ENCODE results near the gene SLC22A23.
A peak's percentile ranks its signal among the peaks of the same experiment; 100 is the strongest.

SLC22A23 gene

DNA sequence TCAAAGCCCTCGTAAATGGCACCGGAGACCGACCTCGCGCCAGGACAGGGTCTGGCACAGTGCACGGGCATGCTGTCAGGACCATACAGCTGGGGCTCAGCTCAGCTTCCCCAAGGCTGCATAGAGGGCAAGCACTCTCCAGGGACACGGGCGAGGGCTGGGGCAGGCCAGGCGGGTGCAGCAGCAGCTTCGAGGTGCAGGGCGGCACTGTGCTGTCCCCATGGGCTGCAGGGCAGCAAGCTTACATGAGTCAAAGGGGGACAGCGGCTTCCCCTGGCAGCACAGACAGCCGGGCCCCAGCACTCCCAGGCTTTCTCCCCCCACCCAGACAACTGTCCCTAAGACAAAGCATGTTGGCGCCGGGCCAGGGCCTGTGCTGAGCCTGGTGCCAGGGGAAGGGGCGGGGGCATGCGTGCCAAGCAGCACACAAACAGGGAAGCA is 172.4 kb downstream of the SLC22A23 start:
- Histone ChIP-seq H3K36me3 (ENCODE audit: low read depth) (no peaks in the 10 kb centered on the region), H3K4me1 (ENCODE audit: insufficient read depth, poor library complexity, severe bottlenecking) (peaks cover 12% of the 10 kb centered on the region), H3K4me3 (ENCODE audit: severe bottlenecking) (no peak overlapping the region), H3K9me3 (ENCODE audit: severe bottlenecking) (no peaks in the 10 kb centered on the region), H3K27ac (ENCODE audit: poor library complexity, severe bottlenecking) (no peak overlapping the region), H3K27me3 (ENCODE audit: insufficient read depth, poor library complexity, severe bottlenecking) (no peaks in the 10 kb centered on the region)
- TF ChIP-seq, protein P1, sequence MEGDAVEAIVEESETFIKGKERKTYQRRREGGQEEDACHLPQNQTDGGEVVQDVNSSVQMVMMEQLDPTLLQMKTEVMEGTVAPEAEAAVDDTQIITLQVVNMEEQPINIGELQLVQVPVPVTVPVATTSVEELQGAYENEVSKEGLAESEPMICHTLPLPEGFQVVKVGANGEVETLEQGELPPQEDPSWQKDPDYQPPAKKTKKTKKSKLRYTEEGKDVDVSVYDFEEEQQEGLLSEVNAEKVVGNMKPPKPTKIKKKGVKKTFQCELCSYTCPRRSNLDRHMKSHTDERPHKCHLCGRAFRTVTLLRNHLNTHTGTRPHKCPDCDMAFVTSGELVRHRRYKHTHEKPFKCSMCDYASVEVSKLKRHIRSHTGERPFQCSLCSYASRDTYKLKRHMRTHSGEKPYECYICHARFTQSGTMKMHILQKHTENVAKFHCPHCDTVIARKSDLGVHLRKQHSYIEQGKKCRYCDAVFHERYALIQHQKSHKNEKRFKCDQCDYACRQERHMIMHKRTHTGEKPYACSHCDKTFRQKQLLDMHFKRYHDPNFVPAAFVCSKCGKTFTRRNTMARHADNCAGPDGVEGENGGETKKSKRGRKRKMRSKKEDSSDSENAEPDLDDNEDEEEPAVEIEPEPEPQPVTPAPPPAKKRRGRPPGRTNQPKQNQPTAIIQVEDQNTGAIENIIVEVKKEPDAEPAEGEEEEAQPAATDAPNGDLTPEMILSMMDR (IDR thresholded peaks at IDR 0.05; ENCODE audit: poor library complexity, severe bottlenecking): no peak
- ATAC-seq (ENCODE audit: low read depth) (no peak), DNase-seq (ENCODE audit: low spot score) (peak; percentile 56)

DNA sequence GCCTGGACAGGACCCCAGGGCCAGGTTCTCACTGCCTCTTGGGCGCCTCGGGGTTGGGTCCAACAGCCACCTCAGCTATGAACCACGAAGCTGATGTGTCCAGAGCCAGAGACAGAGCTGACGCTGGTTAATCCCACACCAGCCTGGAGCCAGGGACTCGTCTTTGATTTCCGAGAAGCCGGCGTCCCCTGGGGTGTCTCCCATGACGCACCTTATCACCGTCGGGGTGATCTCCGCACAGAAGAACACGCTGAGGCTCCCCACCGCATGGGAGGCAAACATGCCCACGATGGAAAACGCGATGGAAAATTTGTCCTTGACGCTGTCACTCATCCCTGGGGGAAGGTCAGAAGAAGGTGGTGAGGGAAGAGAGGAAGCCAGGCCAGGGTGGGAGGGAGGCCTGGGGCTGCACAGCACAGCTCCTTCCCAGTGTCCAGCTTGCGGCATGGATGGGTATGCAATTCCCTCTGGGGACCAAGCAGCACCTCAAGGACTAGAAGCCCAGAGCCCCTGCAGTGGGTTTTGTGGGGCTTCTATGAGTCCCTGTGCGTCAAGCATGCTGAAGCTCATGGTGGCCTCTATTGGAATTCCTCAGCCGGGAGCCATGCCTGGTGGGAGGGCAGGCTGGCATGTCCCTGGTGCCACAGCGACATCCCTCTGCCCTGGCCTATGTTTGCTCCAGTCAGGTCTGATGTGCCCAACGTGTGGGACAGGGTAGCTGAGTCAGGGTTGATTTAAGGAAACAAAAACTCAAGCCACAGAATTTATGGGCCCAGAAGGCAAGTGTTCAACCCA is 173.0 kb downstream of the SLC22A23 start:
- no peaks in the 10 kb centered on the region for H3K36me3 ChIP-seq (ENCODE audit: low read depth)

DNA sequence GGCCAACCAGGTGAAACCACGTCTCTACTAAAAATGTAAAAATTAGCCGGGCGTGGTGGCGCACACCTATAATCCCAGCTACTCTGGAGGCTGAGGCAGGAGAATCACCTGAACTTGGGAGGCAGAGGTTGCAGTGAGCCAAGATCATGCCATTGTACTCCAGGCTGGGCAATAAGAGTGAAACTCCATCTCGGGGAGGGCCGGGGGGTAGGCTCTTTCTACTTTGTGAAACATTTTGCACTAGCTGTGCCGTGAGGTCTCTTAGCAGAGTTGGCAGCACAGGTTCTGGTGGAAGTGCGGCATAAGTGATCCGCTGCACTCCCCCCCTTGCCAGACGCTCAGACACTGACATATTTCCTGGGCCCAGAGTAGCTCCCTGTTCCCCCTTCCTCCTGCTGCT is 173.6 kb downstream of the SLC22A23 start:
- H3K4me1 ChIP-seq (ENCODE audit: insufficient read depth, poor library complexity, severe bottlenecking): peaks cover 12% of the 10 kb centered on the region
- no peaks in the 10 kb centered on the region for H3K36me3 ChIP-seq (ENCODE audit: low read depth)
- no peak for DNase-seq (ENCODE audit: low spot score)
- no peak for ATAC-seq (ENCODE audit: low read depth)
- H3K27me3 ChIP-seq (ENCODE audit: insufficient read depth, poor library complexity, severe bottlenecking): no peaks in the 10 kb centered on the region
- H3K27ac ChIP-seq (ENCODE audit: poor library complexity, severe bottlenecking): no peak overlapping the region
- H3K9me3 ChIP-seq (ENCODE audit: severe bottlenecking): no peaks in the 10 kb centered on the region
- TF ChIP-seq, protein P1 (IDR thresholded peaks at IDR 0.05; ENCODE audit: poor library complexity, severe bottlenecking): no peak
- no peak overlapping the region for H3K4me3 ChIP-seq (ENCODE audit: severe bottlenecking)

More for the DNA sequence above, 173.0 kb downstream of the SLC22A23 start:
- Histone ChIP-seq H3K4me1 (ENCODE audit: insufficient read depth, poor library complexity, severe bottlenecking) (peaks cover 12% of the 10 kb centered on the region), H3K27me3 (ENCODE audit: insufficient read depth, poor library complexity, severe bottlenecking) (no peaks in the 10 kb centered on the region), H3K9me3 (ENCODE audit: severe bottlenecking) (no peaks in the 10 kb centered on the region), H3K27ac (ENCODE audit: poor library complexity, severe bottlenecking) (no peak overlapping the region), H3K4me3 (ENCODE audit: severe bottlenecking) (no peak overlapping the region)
- DNase-seq (ENCODE audit: low spot score) (peak; percentile 38), ATAC-seq (ENCODE audit: low read depth) (no peak)
- TF ChIP-seq, protein P1 (IDR thresholded peaks at IDR 0.05; ENCODE audit: poor library complexity, severe bottlenecking): no peak

DNA sequence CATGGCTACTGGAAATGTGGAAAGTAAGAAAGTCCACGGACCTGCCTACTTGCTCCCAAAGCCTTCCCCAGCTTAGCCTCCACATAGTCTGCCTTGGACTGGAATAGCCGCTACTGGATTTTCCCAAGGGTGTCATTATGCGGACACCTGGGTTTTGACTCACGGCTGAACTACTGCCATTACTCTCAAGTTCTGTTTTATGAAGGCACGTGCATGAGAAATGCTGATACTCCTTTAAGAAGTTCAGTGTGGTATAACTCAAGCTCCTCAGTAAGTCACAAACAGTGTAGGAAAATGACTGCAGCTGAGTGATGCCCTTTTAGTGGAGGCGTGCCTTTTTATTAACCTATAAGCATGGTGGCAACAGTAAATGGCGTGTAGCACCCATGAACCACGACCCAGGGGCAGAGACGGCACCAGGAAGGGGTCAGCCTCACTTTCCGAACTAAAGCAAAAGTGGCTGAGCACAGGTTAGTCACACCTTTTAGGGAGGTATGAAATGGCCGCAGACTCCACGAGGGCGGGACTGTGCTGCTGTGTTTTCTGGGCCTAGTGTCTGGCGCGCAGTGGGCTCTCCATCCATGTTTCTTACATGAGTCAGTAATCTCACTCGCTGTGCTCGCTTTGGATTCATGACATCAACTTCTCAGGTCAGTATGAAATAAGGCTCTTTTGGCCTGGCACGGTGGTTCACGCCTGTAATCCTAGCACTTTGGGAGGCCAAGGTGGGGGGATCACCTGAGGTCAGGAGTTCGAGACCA is 174.2 kb downstream of the SLC22A23 start:
- no peaks in the 10 kb centered on the region for H3K36me3 ChIP-seq (ENCODE audit: low read depth)
- H3K27ac ChIP-seq (ENCODE audit: poor library complexity, severe bottlenecking): peak overlapping the region; percentile 44
- no peaks in the 10 kb centered on the region for H3K9me3 ChIP-seq (ENCODE audit: severe bottlenecking)
- DNase-seq (ENCODE audit: low spot score) (no peak), ATAC-seq (ENCODE audit: low read depth) (no peak)
- H3K4me3 ChIP-seq (ENCODE audit: severe bottlenecking): no peak overlapping the region
- H3K27me3 ChIP-seq (ENCODE audit: insufficient read depth, poor library complexity, severe bottlenecking): no peaks in the 10 kb centered on the region
- peaks cover 12% of the 10 kb centered on the region for H3K4me1 ChIP-seq (ENCODE audit: insufficient read depth, poor library complexity, severe bottlenecking)
- TF ChIP-seq, protein P1 (IDR thresholded peaks at IDR 0.05; ENCODE audit: poor library complexity, severe bottlenecking): no peak

Measured in RWPE2 (cell line).